T47D (cell line): ENCODE results near the gene TNRC6C.

ENCODE experiments used
- DNase-seq, 2 experiments: peaks; one replicate each; pipeline versions ENCODE4 v3.0.0 to v3.0.0-alpha.2; 2011 to 2012; ENCODE audit warnings: low read depth in 1 of 2, low spot score in 1 of 2
- JUND ChIP-seq: IDR thresholded peaks from 2 replicates; pipeline ENCODE4 v1.6.1; 2012; ENCODE audit warnings: low read depth
- in situ Hi-C: cut with HindIII; loops from 2 replicates; pipeline ENCODE4 v1.10.0; 2016; ENCODE audit warnings: low sequenced_read_pairs, low pct_unique_long_range_greater_than_20kb

TNRC6C gene

DNA sequence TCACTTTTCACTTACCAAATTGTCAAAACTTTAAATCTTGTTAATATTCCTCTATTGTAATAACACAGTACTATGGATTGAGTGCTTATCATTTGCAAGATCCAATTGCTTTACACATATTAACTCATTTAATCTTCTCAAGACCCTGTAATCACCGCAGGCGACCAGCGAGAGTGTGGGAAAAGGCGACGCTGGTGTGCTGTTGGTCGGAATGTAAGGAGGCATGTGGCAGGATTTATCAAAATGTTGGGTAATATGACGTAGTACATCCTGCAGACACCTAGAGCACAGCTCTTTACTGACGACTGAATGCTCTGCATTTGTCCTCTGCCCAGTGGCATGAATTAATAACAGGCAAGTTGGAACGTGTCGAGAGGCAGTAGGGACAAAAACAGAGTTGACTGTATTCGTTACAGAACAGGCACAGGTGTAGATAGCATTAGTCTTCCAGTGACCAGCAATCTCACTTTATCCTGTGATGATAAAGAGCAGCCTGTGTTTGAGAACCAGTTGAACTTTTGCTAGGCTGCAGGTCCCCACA, 80.3 kb downstream of the TNRC6C start:
- no peak for TF ChIP-seq JUND
- DNase-seq = no peak
- in situ Hi-C loops = no loop called here

- no peak for TF ChIP-seq JUND
- no peak for DNase-seq
- in situ Hi-C loops = no loop called here
Measured at GRCh38 chr17:78039581-78039980, 81.1 kb downstream of the TNRC6C start.

DNA sequence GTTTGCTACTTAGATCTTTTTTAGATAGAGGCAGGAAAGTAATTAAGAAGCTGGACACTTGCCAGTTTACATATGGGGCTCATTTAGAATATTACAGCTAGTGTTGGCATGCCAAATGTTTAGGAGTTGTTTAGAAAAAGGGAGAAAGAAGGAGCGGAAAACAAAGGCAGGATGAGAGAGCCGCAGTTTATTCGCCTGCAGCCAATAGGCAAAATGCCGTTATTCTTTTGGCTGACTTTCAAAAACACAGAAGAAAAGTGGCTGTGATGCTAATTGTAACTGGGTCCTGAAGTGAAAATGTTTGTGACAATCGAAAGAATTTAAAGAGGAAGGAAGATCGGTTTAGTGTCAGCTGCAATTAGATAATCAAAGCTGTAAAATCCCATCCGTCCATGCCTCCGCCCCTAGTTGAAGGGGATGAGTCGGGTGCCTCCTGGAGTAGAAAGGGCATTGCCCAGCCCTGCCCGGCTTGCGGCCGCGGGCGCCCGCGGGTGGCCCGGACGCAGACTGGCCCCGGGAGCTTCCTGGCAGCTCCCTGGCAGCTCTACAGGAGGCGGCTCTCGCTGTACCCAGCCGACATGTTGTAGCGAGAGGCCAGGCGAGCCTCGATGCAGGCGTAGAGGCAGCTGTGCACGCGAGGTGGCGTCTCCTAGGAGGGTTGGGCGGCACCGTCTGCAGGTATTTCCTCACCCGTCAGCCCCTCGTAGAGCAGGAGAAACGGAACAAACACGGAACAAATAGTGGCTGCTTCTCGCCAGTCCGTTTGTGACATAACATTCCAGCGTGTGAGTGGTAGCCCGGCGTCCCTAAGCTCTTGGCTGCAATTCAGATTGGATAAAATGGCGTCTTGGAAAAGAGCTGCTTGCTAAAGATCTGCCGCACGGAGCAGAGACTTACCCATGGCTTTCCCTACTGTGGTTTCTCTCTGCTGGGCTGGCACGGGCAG, 82.2 kb downstream of the TNRC6C start:
- TF ChIP-seq JUND = no peak
- in situ Hi-C loops = no loop called here
- DNase-seq = peak; percentile 64 to 86

DNA sequence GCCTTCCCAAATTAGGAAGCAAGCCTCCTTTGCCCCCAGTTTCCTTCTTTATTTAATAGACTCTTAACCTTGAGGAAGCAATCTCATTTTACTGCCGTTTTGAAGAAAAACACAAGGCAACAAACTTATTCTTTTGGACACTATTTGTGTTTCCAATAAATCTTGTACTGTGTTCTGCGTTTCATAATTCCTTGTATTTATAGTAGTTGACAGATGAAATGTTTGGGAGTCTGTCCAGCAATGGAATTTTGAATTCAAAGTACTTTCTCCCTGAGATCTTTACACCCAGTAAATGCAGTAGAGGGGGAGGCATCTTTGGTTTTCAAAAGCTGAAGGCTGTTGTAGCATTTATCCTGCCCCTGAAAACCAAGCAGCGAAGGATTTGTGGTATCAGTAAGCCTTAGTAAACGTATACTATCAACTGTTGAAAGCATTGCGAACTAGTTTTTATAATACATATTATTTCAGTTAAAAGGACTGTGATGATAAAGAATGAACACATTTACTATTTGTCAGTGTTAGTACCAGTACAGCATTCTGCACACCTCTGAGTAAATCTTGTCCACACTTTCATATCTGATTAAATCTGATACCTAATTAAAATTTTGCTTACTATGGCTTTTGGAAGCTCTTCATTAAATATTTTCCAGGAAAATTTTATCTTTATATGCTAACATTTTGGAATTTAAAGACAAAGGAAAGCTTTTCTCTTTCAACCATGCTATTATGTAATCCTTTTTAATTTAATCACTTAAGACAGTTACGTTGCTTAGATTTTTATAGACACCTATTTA, 83.1 kb downstream of the TNRC6C start:
- in situ Hi-C loops = no loop called here
- DNase-seq = peak in 1 of 2 experiments; percentile 20
- no peak for TF ChIP-seq JUND

- in situ Hi-C loops = no loop called here
- DNase-seq = no peak
- no peak for TF ChIP-seq JUND
Measured at GRCh38 chr17:78042542-78042941, 84.0 kb downstream of the TNRC6C start.

DNA sequence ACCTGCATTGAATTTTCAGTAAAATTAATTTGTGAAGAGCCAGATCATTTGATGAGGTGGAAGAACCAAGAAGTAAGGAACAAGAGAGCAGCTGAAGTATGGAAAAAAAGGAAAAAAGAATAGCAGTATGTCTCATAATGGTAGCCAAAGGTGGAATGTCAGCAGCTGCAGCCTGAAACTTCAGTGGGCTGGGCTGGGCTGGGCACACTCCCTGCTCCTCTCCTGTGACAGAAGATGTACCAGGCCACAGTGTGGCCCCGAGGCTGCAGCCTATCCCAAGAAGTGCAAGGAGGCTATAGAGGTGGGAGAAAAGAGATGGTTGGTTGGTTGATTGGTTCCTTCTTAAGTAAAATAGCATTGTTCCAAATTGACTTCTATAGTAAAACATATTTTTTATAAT, 84.5 kb downstream of the TNRC6C start:
- in situ Hi-C loops = no loop called here
- no peak for DNase-seq
- TF ChIP-seq JUND = no peak

GRCh38 chr17:78044280-78044835, 85.9 kb downstream of the TNRC6C start:
- no peak for TF ChIP-seq JUND
- no peak for DNase-seq
- in situ Hi-C loops = no loop called here

GRCh38 chr17:78045316-78045715, 86.8 kb downstream of the TNRC6C start:
- no peak for TF ChIP-seq JUND
- in situ Hi-C loops = no loop called here
- no peak for DNase-seq

DNA sequence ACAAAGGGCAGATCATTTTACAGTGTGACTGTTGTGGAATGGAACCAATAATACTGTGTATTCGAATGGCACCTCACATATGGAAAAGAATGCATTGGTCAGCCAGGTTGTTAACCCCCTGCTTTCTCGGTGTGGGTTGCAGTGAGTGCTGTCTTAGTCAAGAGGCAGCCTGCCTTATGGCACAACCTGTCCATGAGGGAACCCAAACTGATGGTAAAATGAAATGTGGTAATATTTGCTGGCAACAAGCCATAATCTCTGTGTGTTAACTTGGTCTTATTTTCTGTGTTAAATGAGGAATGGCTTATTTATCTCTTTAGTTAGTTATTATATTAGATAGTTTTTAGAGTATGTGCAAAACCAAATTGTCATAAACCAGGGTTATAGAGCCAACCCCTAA, 88.4 kb downstream of the TNRC6C start:
- DNase-seq = no peak
- TF ChIP-seq JUND = no peak
- in situ Hi-C loops = no loop called here

DNA sequence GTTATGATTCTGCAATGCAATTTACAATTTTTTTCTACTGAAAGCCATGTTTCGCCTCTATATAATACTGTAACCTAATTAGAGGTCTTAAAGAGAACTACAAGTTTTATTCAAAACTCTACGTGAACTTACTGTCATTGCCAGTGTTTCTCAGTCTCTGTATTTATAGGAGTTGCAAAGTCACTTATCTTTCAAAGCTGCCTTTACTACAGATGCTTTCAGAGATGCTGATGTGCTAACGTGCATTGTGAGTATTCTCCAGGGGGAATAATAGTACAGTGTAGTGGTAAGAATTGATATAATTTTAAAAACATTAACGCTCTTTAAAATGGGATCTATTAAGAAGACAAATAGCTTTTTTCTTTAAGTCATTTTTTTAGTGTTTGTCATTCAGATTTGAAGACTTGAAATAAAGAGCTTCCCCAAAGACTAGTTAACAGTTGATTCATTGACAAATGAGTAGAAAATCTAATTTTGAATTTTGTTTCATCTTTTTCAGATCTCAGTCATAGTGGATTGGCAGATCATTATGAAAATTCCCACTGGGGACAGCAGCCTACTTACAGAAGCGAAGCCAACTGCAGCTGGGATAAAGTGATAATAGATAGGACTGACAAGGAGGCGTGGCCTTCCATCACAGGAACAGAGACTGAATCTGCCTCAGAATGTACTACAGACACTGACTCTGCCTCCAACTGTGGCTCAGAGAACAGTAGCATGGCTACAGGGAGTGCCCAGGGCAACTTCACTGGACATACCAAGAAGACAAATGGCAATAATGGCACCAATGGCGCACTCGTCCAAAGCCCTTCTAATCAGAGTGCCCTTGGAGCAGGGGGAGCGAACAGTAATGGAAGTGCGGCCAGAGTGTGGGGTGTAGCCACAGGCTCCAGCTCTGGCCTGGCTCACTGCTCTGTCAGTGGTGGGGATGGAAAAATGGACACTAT, 90.1 kb downstream of the TNRC6C start:
- no peak for TF ChIP-seq JUND
- in situ Hi-C loops = no loop called here
- DNase-seq = no peak

- no peak for DNase-seq
- in situ Hi-C loops = no loop called here
- TF ChIP-seq JUND = no peak
Measured at GRCh38 chr17:78049609-78050008, 91.1 kb downstream of the TNRC6C start.
